Epithelial cell of esophagus (primary cell): Measurements from ENCODE around the gene CRHR1.

ENCODE experiments used
- DNase-seq: peaks from one replicate; pipeline ENCODE4 v3.0.0; 2010; ENCODE audit warnings: low read depth
- H3K4me3 ChIP-seq: 2 replicates; pipeline ENCODE4 v1.5.1; 2011; ENCODE audit warnings: mild to moderate bottlenecking, low read length, control low read depth
- CTCF ChIP-seq: IDR thresholded peaks from 2 replicates; pipeline ENCODE4 v1.5.1; 2011; ENCODE audit warnings: low read depth, mild to moderate bottlenecking, low read length, control low read depth, inconsistent platforms; ENCODE audit not compliant: insufficient read depth; ENCODE audit errors: missing control alignments

The CRHR1 gene

GRCh38 chr17:45818699-45819098 is 34.6 kb downstream of the CRHR1 start:
- H3K4me3 ChIP-seq: no peak overlapping the region
- no peak for TF ChIP-seq CTCF
- DNase-seq: no peak

GRCh38 chr17:45819632-45820031 is 35.5 kb downstream of the CRHR1 start:
- H3K4me3 ChIP-seq: no peak overlapping the region
- TF ChIP-seq CTCF: no peak
- DNase-seq: no peak

GRCh38 chr17:45820052-45820780 is 36.1 kb downstream of the CRHR1 start:
- DNase-seq: no peak
- no peak for TF ChIP-seq CTCF
- H3K4me3 ChIP-seq: no peak overlapping the region

- H3K4me3 ChIP-seq: no peak overlapping the region
- DNase-seq: no peak
- TF ChIP-seq CTCF: no peak
These were observed 37.0 kb downstream of the CRHR1 start for GRCh38 chr17:45821147-45821546.

- H3K4me3 ChIP-seq: no peak overlapping the region
- no peak for DNase-seq
- TF ChIP-seq CTCF: no peak
These were observed 39.5 kb downstream of the CRHR1 start for GRCh38 chr17:45823598-45823997.

GRCh38 chr17:45824475-45824874 is 40.4 kb downstream of the CRHR1 start:
- H3K4me3 ChIP-seq: no peak overlapping the region
- no peak for TF ChIP-seq CTCF
- DNase-seq: no peak

GRCh38 chr17:45824901-45825492 is 40.9 kb downstream of the CRHR1 start:
- H3K4me3 ChIP-seq: no peak overlapping the region
- no peak for TF ChIP-seq CTCF

More at GRCh38 chr17:45824901-45825492, 40.9 kb downstream of the CRHR1 start:
- DNase-seq: no peak
